Measurements from ENCODE around the gene SDK1. TPM values are rescaled to one million over a fixed set of nuclear protein-coding genes. Genes with fewer than 3 reads are reported as not detected.

SDK1 gene
- total and polyA plus RNA-seq, 2 donors (not counting 3 experiments of a cell fraction or from before 2014, with no cell fraction given): 1.6 to 3.9 TPM

DNA sequence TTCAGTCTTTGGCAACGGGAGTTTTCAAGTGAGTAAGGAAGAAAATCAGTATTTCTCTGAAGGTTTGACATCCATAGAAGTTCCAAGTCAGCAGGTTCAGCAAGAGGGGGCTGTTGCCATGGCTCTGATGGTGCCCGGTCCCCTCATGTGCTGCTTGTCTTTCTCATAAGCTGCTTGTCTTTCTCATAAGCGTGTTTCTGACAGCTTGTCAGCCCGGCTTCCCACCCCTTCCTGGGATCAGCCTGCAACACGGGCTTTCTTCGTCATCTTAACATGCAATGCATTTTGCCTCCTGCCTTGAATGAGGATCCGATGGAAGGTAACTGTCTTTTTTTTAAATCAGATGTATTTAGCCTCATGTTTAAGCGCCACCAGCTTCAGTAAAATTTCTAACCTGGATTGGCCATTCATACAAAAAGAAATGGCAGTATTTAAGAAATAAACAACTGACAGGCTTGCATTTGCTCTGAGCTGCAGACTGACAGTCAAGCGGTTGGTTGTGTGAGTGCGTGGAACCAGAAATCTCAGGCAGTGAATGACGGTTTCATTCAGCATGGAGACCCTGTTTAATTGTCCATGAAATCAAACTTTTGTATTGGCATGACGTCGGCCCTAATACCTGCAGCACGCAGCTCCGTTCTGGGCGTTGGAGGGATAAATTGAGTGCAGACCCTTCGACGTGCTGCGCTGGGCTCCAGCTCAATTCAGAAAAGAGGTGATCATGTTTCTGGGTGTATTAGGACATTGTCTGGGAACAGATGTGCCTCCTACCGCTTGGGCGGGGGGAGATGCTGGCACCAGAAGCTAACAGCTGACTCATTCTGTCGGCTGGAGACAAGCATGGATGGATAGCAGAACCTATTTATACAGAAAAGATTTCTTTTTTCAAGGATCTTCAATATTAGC, 926.3 kb downstream of the SDK1 start:
- ChIA-PET POLR2A (no interaction called here), CTCF (no interaction called here)
- Histone ChIP-seq H3K9ac (replicated peaks; ENCODE audit: extremely low read depth, insufficient read depth, low read length) (no peak overlapping the region), H3K36me3 (ENCODE audit: control insufficient read depth in 2 of 2, extremely low read depth in 1 of 2, insufficient read depth in 2 of 2, low read length in 2 of 2) (no peaks in the 10 kb centered on the region), H3K9me1 (replicated peaks; ENCODE audit: control insufficient read depth, extremely low read depth, insufficient read depth, low read length) (no peaks in the 10 kb centered on the region), H3K79me2 (ENCODE audit: control insufficient read depth, insufficient read depth, low read length) (no peaks in the 10 kb centered on the region), H3K4me3 (replicated peaks in 1 of 3; ENCODE audit: insufficient read depth in 1 of 3, low read depth in 1 of 3, low read length in 3 of 3) (no peak overlapping the region), H3K9me3 (replicated peaks; ENCODE audit: control insufficient read depth, insufficient read depth, low read length) (no peaks in the 10 kb centered on the region), H3K27me3 (ENCODE audit: control insufficient read depth in 2 of 2, insufficient read depth in 2 of 2, low read length in 2 of 2) (no peaks in the 10 kb centered on the region), H4K20me1 (replicated peaks; ENCODE audit: control insufficient read depth, extremely low read depth, insufficient read depth, low read length) (no peaks in the 10 kb centered on the region), H3K4me1 (ENCODE audit: control insufficient read depth, extremely low read depth, insufficient read depth, low read length) (no peaks in the 10 kb centered on the region), H2AFZ (ENCODE audit: low read depth, low read length) (no peak overlapping the region), H3K27ac (ENCODE audit: insufficient read depth, low read depth, low read length) (no peak overlapping the region), H3K4me2 (ENCODE audit: insufficient read depth, low read length) (no peak overlapping the region)
- no peak for DNase-seq (ENCODE audit: low read depth, low spot score)
- intact Hi-C loops (cut with micrococcal nuclease): no loop called here
- dilution Hi-C loops (cut with MboI; ENCODE audit: extremely low pct_ligation_motif_present, low sequenced_read_pairs): no loop called here
- FAIRE-seq: no peak
- BruUV-seq (replicated peaks): no TSS peak
- TF ChIP-seq GATA2 (IDR thresholded peaks at IDR 0.05; ENCODE audit: insufficient read depth, insufficient read length, low read depth, low read length): no peak
- TF ChIP-seq JUN (IDR thresholded peaks at IDR 0.05; ENCODE audit: borderline replicate concordance, insufficient read depth, insufficient read length, low read depth): no peak
- TF ChIP-seq FOS (IDR thresholded peaks at IDR 0.05; ENCODE audit: borderline replicate concordance, insufficient read depth, low read length): no peak
- TF ChIP-seq POLR2A (IDR thresholded peaks at IDR 0.05; ENCODE audit: low read depth, low read length): no peak
- no peak for TF ChIP-seq POLR2AphosphoS5 (IDR thresholded peaks at IDR 0.05; ENCODE audit: insufficient read depth, low read depth, low read length)
- TF ChIP-seq EZH2 (IDR thresholded peaks at IDR 0.05; ENCODE audit: borderline replicate concordance, low read depth, low read length, severe bottlenecking): no peak
- no peak for TF ChIP-seq MYC (IDR thresholded peaks at IDR 0.05; ENCODE audit: low read depth, low read length)
- TF ChIP-seq, protein P1, sequence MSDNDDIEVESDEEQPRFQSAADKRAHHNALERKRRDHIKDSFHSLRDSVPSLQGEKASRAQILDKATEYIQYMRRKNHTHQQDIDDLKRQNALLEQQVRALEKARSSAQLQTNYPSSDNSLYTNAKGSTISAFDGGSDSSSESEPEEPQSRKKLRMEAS (IDR thresholded peaks at IDR 0.05; ENCODE audit: insufficient read depth, insufficient read length): no peak
- TF ChIP-seq, protein P2, sequence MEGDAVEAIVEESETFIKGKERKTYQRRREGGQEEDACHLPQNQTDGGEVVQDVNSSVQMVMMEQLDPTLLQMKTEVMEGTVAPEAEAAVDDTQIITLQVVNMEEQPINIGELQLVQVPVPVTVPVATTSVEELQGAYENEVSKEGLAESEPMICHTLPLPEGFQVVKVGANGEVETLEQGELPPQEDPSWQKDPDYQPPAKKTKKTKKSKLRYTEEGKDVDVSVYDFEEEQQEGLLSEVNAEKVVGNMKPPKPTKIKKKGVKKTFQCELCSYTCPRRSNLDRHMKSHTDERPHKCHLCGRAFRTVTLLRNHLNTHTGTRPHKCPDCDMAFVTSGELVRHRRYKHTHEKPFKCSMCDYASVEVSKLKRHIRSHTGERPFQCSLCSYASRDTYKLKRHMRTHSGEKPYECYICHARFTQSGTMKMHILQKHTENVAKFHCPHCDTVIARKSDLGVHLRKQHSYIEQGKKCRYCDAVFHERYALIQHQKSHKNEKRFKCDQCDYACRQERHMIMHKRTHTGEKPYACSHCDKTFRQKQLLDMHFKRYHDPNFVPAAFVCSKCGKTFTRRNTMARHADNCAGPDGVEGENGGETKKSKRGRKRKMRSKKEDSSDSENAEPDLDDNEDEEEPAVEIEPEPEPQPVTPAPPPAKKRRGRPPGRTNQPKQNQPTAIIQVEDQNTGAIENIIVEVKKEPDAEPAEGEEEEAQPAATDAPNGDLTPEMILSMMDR (IDR thresholded peaks at IDR 0.05; ENCODE audit: extremely low read depth in 1 of 2, insufficient read depth in 1 of 2, low read depth in 1 of 2, low read length in 2 of 2): no peak

All from endothelial cell of umbilical vein (primary cell).